ENCODE results near the gene TUT1. TPM values are rescaled to one million over a fixed set of nuclear protein-coding genes. Genes with fewer than 3 reads are reported as not detected.

The TUT1 gene
- total RNA-seq, 1 experiment from 2014 or later: 20.7 TPM

GRCh38 chr11:62542750-62543567, 48.4 kb downstream of the TUT1 start:
- H3K4me1 Mint-ChIP-seq: peaks cover 39 to 56% of the 10 kb centered on the region in 2 experiments
- Histone ChIP-seq H2BK15ac (ENCODE audit: low read depth, low read length) (no peak overlapping the region), H3K79me1 (ENCODE audit: insufficient read depth, low read depth, low read length, poor library complexity, severe bottlenecking) (no peaks in the 10 kb centered on the region), H2AFZ (ENCODE audit: low read length) (no peak overlapping the region), H3K27me3 (ENCODE audit: insufficient read depth, low read length) (peaks cover 41% of the 10 kb centered on the region), H2BK5ac (ENCODE audit: insufficient read length, low read length) (no peak overlapping the region), H3K9ac (ENCODE audit: extremely low read depth, insufficient read length, low read length) (no peak overlapping the region), H3T11ph (ENCODE audit: low read length) (no peak overlapping the region), H2BK120ac (ENCODE audit: low read depth, low read length, poor library complexity, severe bottlenecking) (no peak overlapping the region), H3K18ac (ENCODE audit: insufficient read length, low read depth, low read length) (no peak overlapping the region), H3K79me2 (ENCODE audit: insufficient read depth, low read length) (no peaks in the 10 kb centered on the region), H3K4me2 (ENCODE audit: insufficient read depth, insufficient read length, low read length) (peak overlapping the region; percentile 5), H3K4me1 (ENCODE audit: insufficient read depth, low read length) (no peaks in the 10 kb centered on the region; the same call in 1 of the 2 replicates), H3K56ac (ENCODE audit: insufficient read length, low read depth, low read length) (no peak overlapping the region), H3K14ac (ENCODE audit: insufficient read depth, low read length) (no peak overlapping the region), H2AK5ac (ENCODE audit: insufficient read length, low read length) (no peak overlapping the region), H3K9me3 (ENCODE audit: control insufficient read depth, low read depth, low read length) (no peaks in the 10 kb centered on the region), H3K4ac (ENCODE audit: low read depth, low read length) (no peak overlapping the region), H4K8ac (replicated peaks; ENCODE audit: insufficient read length, low read depth, low read length) (no peak overlapping the region), H3K27ac (ENCODE audit: insufficient read length, low read depth, low read length) (no peak overlapping the region), H3K23ac (ENCODE audit: insufficient read length, low read depth, low read length) (no peak overlapping the region), H2BK12ac (ENCODE audit: insufficient read length, low read depth, low read length) (no peak overlapping the region), H4K20me1 (ENCODE audit: control insufficient read depth, insufficient read depth, insufficient read length) (peaks cover 2% of the 10 kb centered on the region), H3K23me2 (ENCODE audit: insufficient read length, low read depth, low read length, poor library complexity, severe bottlenecking) (peaks cover 26% of the 10 kb centered on the region), H4K91ac (ENCODE audit: insufficient read length, low read depth, low read length) (no peak overlapping the region), H2BK20ac (ENCODE audit: low read depth, low read length, poor library complexity, severe bottlenecking) (no peak overlapping the region), H4K5ac (ENCODE audit: insufficient read length, low read depth, low read length) (no peak overlapping the region)
- TF ChIP-seq, protein P1, sequence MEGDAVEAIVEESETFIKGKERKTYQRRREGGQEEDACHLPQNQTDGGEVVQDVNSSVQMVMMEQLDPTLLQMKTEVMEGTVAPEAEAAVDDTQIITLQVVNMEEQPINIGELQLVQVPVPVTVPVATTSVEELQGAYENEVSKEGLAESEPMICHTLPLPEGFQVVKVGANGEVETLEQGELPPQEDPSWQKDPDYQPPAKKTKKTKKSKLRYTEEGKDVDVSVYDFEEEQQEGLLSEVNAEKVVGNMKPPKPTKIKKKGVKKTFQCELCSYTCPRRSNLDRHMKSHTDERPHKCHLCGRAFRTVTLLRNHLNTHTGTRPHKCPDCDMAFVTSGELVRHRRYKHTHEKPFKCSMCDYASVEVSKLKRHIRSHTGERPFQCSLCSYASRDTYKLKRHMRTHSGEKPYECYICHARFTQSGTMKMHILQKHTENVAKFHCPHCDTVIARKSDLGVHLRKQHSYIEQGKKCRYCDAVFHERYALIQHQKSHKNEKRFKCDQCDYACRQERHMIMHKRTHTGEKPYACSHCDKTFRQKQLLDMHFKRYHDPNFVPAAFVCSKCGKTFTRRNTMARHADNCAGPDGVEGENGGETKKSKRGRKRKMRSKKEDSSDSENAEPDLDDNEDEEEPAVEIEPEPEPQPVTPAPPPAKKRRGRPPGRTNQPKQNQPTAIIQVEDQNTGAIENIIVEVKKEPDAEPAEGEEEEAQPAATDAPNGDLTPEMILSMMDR (conservative IDR thresholded peaks at IDR 0.05): peak; percentile 99
- WGBS (ENCODE audit: extremely low coverage, insufficient read length, low lambda C conversion rate): no CpG with 5 or more reads among the region's 30 CpGs
- H3K36me3 Mint-ChIP-seq (ENCODE audit: insufficient read depth in 1 of 3, low read depth in 3 of 3): no peaks in the 10 kb centered on the region; a peak in 1 of 7 replicates
- H3K4me3 Mint-ChIP-seq: peak overlapping the region; percentile 15 to 54; a peak in 4 of 5 replicates
- H3K27me3 Mint-ChIP-seq (ENCODE audit: low read depth): peaks cover 62% of the 10 kb centered on the region
- no peak overlapping the region for H3K27ac Mint-ChIP-seq
- DNase-seq: peak; percentile 86
- H3K9me3 Mint-ChIP-seq: no peaks in the 10 kb centered on the region; a peak in 1 of 5 replicates

Data from H9 (cell line).